Measurements from ENCODE around the gene UBE2Q2. TPM values are rescaled to one million over a fixed set of nuclear protein-coding genes. Genes with fewer than 3 reads are reported as not detected.

UBE2Q2 gene
- total RNA-seq, 1 donor from 2014 or later = 23.2 TPM

DNA sequence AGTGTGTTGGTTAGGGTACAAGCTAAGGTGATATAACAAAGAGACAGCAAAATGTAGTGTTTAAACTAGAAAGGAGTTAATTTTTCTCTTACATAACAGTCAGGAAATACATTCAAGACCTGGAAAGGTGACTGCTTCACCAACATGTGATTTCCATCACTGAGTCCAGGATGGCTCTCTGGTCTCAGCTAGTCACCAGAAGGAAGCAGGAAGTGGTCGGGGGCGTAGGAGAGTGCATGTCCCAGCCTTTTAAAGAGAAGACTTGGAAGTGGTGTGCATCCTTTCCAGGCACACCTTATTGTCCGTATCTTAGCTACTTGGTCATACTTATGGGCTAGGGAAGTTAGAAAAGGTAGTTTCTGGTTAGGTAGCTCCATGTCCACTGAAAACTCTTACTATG, 11.1 kb upstream of the UBE2Q2 start:
- Mint-ChIP-seq H3K9me3 (no peaks in the 10 kb centered on the region), H3K4me3 (no peak overlapping the region), H3K27me3 (peaks cover 4% of the 10 kb centered on the region), H3K36me3 (ENCODE audit: low read depth) (no peaks in the 10 kb centered on the region), H3K27ac (no peak overlapping the region), H3K4me1 (no peaks in the 10 kb centered on the region)
- TF ChIP-seq, protein P1, sequence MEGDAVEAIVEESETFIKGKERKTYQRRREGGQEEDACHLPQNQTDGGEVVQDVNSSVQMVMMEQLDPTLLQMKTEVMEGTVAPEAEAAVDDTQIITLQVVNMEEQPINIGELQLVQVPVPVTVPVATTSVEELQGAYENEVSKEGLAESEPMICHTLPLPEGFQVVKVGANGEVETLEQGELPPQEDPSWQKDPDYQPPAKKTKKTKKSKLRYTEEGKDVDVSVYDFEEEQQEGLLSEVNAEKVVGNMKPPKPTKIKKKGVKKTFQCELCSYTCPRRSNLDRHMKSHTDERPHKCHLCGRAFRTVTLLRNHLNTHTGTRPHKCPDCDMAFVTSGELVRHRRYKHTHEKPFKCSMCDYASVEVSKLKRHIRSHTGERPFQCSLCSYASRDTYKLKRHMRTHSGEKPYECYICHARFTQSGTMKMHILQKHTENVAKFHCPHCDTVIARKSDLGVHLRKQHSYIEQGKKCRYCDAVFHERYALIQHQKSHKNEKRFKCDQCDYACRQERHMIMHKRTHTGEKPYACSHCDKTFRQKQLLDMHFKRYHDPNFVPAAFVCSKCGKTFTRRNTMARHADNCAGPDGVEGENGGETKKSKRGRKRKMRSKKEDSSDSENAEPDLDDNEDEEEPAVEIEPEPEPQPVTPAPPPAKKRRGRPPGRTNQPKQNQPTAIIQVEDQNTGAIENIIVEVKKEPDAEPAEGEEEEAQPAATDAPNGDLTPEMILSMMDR (IDR thresholded peaks at IDR 0.05) = no peak
- POLR2A ChIA-PET = interaction anchor here (0.5 kb wide), 1 partner anchor 119 kb away, joined by 3 read pairs; no protein-coding TSS in a partner anchor
- no peak for DNase-seq
- intact Hi-C loops (cut with micrococcal nuclease) = no loop called here
- ATAC-seq (ENCODE audit: low read depth) = no peak
- CTCF ChIA-PET = no interaction called here

DNA sequence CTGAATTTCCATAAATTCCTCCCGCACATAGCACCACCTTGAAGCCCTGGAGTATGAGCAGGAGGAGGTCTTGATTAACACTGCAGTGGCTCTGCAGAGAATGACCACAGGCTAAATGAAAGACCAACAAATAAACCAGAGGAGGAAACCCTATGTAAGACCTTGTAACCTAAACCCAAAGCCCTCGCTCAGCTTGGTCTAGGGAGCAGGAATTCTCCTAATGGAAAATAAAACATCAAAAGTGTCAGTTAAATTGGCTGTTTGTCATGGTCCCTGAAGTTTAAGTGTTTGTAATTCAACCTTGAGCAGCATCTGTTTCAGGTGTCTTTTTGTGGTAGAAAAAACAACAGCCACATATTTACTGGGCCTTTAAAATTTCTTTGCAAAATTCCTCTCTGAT, 9.2 kb upstream of the UBE2Q2 start:
- TF ChIP-seq, protein P1 (IDR thresholded peaks at IDR 0.05) = no peak
- no peak for ATAC-seq (ENCODE audit: low read depth)
- intact Hi-C loops (cut with micrococcal nuclease) = no loop called here
- Mint-ChIP-seq H3K4me1 (no peaks in the 10 kb centered on the region), H3K4me3 (no peak overlapping the region), H3K9me3 (no peaks in the 10 kb centered on the region), H3K36me3 (ENCODE audit: low read depth) (no peaks in the 10 kb centered on the region), H3K27me3 (no peaks in the 10 kb centered on the region), H3K27ac (no peak overlapping the region)
- ChIA-PET POLR2A (no interaction called here), CTCF (no interaction called here)
- DNase-seq = no peak

DNA sequence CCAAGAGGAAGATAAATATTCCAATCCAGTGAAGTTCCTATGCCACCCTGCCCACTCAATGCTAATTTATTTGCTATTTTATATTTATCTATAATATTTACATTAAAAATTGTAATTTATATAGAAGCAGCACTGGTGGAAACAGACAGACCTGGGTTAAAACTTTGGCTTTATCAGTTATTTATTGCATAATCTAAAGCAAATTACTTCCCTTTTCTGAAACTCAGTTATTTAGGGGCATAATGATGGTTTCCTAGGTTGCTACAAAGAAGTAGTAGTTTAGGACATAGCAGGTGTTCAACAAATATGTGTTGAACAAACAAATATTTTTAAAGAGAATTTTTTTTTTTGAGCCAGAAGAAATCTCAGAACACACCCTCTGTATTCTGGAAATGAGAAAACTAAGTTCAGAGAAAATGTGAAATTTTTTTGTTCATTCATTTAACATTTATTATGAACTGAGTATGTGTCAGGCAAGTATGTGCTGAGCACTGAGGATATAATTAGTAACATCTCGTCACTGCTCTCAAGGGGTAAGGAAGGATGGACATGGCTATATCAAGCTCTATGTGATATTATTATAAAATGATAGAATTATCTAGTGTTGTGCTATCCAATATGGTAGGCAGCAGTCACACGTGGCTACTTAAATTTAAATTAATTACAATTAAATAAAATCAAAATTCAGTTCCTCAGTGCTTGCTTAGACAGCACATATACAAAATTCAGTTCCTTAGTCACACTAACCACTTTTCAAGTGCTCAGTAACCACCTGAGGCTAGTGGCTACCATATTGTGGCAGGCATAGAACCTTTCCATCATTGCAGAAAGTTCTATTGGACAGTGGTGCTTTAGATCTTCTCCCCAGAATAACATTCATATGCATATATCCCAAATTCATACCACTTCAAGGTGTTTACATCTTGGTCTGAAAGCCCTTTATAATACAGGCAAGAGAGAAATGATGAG, 7.0 kb upstream of the UBE2Q2 start:
- Mint-ChIP-seq H3K4me1 (no peaks in the 10 kb centered on the region), H3K4me3 (no peak overlapping the region), H3K27me3 (no peaks in the 10 kb centered on the region), H3K36me3 (ENCODE audit: low read depth) (no peaks in the 10 kb centered on the region), H3K27ac (no peak overlapping the region), H3K9me3 (no peaks in the 10 kb centered on the region)
- ATAC-seq (ENCODE audit: low read depth) = no peak
- intact Hi-C loops (cut with micrococcal nuclease) = no loop called here
- CTCF ChIA-PET = no interaction called here
- no peak for DNase-seq
- TF ChIP-seq, protein P1 (IDR thresholded peaks at IDR 0.05) = no peak
- POLR2A ChIA-PET = no interaction called here

DNA sequence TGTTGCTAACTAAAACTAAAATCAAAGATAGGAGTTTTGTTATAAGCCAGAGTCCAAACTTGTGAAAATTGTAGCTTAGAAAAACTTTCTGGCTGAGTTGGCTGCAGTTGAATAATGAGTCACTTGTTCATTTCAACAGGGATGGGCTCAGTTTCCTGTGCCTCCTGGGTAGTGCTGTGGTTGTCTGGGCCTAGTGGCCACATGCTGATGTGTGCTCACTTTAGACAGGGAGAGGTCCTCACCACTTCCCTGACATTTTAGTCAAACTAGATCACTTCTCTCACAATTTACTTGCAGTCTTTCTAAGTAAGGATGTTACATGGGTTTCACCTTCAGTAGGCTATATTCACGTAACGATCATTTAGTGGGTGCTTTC, 6.3 kb upstream of the UBE2Q2 start:
- H3K4me1 Mint-ChIP-seq = no peaks in the 10 kb centered on the region
- H3K36me3 Mint-ChIP-seq (ENCODE audit: low read depth) = no peaks in the 10 kb centered on the region
- ATAC-seq (ENCODE audit: low read depth) (no peak), DNase-seq (no peak)
- TF ChIP-seq, protein P1 (IDR thresholded peaks at IDR 0.05) = no peak
- H3K27ac Mint-ChIP-seq = no peak overlapping the region
- no peak overlapping the region for H3K4me3 Mint-ChIP-seq
- ChIA-PET POLR2A (no interaction called here), CTCF (no interaction called here)
- no peaks in the 10 kb centered on the region for H3K9me3 Mint-ChIP-seq
- H3K27me3 Mint-ChIP-seq = no peaks in the 10 kb centered on the region
- intact Hi-C loops (cut with micrococcal nuclease) = no loop called here

DNA sequence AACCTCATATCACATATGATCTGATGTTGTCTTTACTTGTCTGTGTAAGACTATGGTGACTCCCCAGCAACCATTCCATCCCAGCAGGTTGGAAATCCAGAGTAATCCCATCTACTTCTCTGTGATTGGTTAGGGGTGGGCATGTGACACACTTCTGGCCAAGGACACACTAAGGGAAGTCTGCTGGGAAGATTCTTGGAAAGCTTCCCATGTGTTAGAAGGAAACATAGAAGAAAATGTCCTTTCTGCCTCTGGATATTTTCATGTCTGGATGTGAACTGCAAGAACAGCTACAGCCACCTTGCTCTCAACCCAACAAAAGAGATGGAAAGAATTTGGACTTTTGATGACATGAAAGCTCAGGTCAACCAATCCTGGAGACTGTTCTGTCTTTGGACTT, 2.6 kb upstream of the UBE2Q2 start:
- Mint-ChIP-seq H3K36me3 (ENCODE audit: low read depth) (peaks cover 4% of the 10 kb centered on the region), H3K9me3 (no peaks in the 10 kb centered on the region), H3K27ac (no peak overlapping the region), H3K27me3 (no peaks in the 10 kb centered on the region), H3K4me3 (no peak overlapping the region), H3K4me1 (peaks cover 18% of the 10 kb centered on the region)
- intact Hi-C loops (cut with micrococcal nuclease) = no loop called here
- TF ChIP-seq, protein P1 (IDR thresholded peaks at IDR 0.05) = no peak
- ATAC-seq (ENCODE audit: low read depth) = no peak
- ChIA-PET POLR2A (no interaction called here), CTCF (interaction anchor here (0.9 kb wide), 1 partner anchor 38 kb away, joined by 4 read pairs; no protein-coding TSS in a partner anchor)
- no peak for DNase-seq
